Esophagus (tissue), 2 donors: ENCODE results near the gene APOD. TPM values are rescaled to one million over a fixed set of nuclear protein-coding genes. Genes with fewer than 3 reads are reported as not detected.

ENCODE experiments used
- H3K27ac ChIP-seq, 2 donors: one replicate each; pipeline ENCODE4 v1.5.1; 2013; ENCODE audit warnings: low read depth in 2 of 2, mild to moderate bottlenecking in 2 of 2, inconsistent platforms in 1 of 2, low read length in 1 of 2, moderate library complexity in 1 of 2
- H3K27me3 ChIP-seq, 2 donors: one replicate each; pipeline ENCODE4 v1.6.1; 2013; ENCODE audit warnings: low read length in 2 of 2, control low read depth in 1 of 2, mild to moderate bottlenecking in 1 of 2; ENCODE audit not compliant: insufficient read depth in 2 of 2, control insufficient read depth in 1 of 2
- H3K36me3 ChIP-seq, 2 donors: one replicate each; pipeline ENCODE4 v1.6.1; 2013; ENCODE audit warnings: low read length in 1 of 2; ENCODE audit not compliant: control insufficient read depth in 2 of 2, insufficient read depth in 2 of 2
- H3K4me1 ChIP-seq, 2 donors: one replicate each; pipeline ENCODE4 v1.6.1; 2013; ENCODE audit warnings: low read length in 1 of 2; ENCODE audit not compliant: control insufficient read depth in 2 of 2, insufficient read depth in 2 of 2
- H3K4me3 ChIP-seq, 2 donors: one replicate each; pipeline ENCODE4 v1.5.1; 2013; ENCODE audit warnings: low read length in 2 of 2, mild to moderate bottlenecking in 2 of 2, low read depth in 1 of 2, moderate library complexity in 1 of 2
- H3K9me3 ChIP-seq, 2 donors: one replicate each; pipeline ENCODE4 v1.6.1; 2013; ENCODE audit warnings: mild to moderate bottlenecking in 2 of 2, low read depth in 1 of 2, low read length in 1 of 2, moderate library complexity in 1 of 2; ENCODE audit not compliant: control insufficient read depth in 2 of 2, insufficient read depth in 1 of 2
- WGBS, 2 donors: extraction: QIAGEN DNeasy Blood & Tissue Kit; methylation state at CpG; one replicate each; pipeline ENCODE4 v1.1.7; 2013; 5-methylcytosine and 5-hydroxymethylcytosine counted together
- polyA plus RNA-seq, 2 donors: library from polyadenylated mRNA; stranded (reverse); fragments of 200-250 nt; gene quantifications; one replicate each; pipeline ENCODE4 v1.2.3, GENCODE V29; 2013
- donor health status: healthy with polysubstance abuse.
- donor health status: Bipolar disorder and iron deficiency.

The APOD gene
- polyA plus RNA-seq, 2 donors = 21.6 to 96.1 TPM

- Histone ChIP-seq H3K9me3 (no peaks in the 10 kb centered on the region), H3K36me3 (peaks cover 0 to 2% of the 10 kb centered on the region in 2 donors), H3K4me3 (peak overlapping the region; percentile 79 to 83), H3K27me3 (no peaks in the 10 kb centered on the region), H3K27ac (peak overlapping the region in 1 of 2 donors; percentile 97), H3K4me1 (peaks cover 0 to 16% of the 10 kb centered on the region in 2 donors)
- WGBS, 2 donors = 0% methylated on average over 5 of the region's 5 CpGs
Observed at GRCh38 chr3:195542316-195542697, 41.4 kb downstream of the APOD start.

DNA sequence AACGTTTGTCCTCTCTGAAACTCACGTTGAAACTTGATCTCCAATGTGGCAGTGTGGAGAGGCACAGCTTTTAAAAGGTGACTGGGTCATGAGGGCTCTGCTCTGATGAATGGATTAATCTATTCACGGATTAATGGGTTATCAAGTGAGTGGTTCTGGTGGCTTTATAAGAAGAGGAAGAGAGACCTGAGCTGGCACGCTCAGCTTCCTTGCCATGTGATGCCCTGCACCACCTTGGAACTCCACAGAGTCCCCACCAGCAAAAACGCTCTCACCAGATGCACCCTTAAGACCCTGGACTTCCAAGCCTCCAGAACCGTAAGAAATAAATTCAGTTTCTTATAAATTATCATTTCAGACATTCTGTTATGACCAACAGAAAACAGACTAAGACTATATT is 43.2 kb downstream of the APOD start:
- peak overlapping the region in 1 of 2 donors; percentile 8 for H3K4me3 ChIP-seq
- H3K4me1 ChIP-seq = peaks cover 0 to 16% of the 10 kb centered on the region in 2 donors
- 41 to 45% methylated on average over 6 of the region's 6 CpGs for WGBS, 2 donors
- H3K36me3 ChIP-seq = peaks cover 0 to 2% of the 10 kb centered on the region in 2 donors
- no peaks in the 10 kb centered on the region for H3K27me3 ChIP-seq
- H3K27ac ChIP-seq = no peak overlapping the region
- H3K9me3 ChIP-seq = no peaks in the 10 kb centered on the region

DNA sequence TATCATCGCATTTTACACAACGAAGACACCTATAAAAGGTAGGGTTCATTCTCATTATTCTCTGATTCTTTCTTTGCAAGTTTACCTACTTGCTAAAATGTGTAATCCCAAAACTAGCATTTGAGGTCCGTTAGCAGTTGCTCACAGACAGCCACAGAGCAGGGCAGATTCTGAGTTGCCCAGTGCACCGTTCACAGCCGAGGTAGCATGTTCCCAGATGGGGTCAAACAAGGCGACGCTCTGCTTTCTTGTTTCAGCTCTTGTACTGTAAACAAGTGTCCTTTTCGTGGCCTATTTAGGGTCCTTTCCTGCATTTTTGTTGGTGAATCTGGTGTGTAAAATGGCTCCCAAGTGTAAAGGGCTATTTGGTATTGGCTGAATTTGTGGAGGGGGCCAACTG is 43.7 kb downstream of the APOD start:
- H3K4me3 ChIP-seq = peak overlapping the region in 1 of 2 donors; percentile 8
- no peaks in the 10 kb centered on the region for H3K9me3 ChIP-seq
- H3K4me1 ChIP-seq = peaks cover 0 to 16% of the 10 kb centered on the region in 2 donors
- H3K27me3 ChIP-seq = no peaks in the 10 kb centered on the region
- WGBS, 2 donors = 66 to 71% methylated on average over 8 of the region's 8 CpGs
- H3K36me3 ChIP-seq = peaks cover 0 to 2% of the 10 kb centered on the region in 2 donors
- H3K27ac ChIP-seq = no peak overlapping the region

- H3K4me3 ChIP-seq = no peak overlapping the region
- peaks cover 0 to 14% of the 10 kb centered on the region in 2 donors for H3K4me1 ChIP-seq
Observed at GRCh38 chr3:195539479-195539878, 44.3 kb downstream of the APOD start.

GRCh38 chr3:195537995-195538394 is 45.7 kb downstream of the APOD start:
- 74 to 77% methylated on average over 2 of the region's 2 CpGs for WGBS, 2 donors
- Histone ChIP-seq H3K4me1 (peaks cover 0 to 7% of the 10 kb centered on the region in 2 donors), H3K36me3 (peaks cover 0 to 2% of the 10 kb centered on the region in 2 donors), H3K27ac (no peak overlapping the region), H3K27me3 (no peaks in the 10 kb centered on the region), H3K9me3 (no peaks in the 10 kb centered on the region), H3K4me3 (no peak overlapping the region)

More at GRCh38 chr3:195539479-195539878, 44.3 kb downstream of the APOD start:
- WGBS, 2 donors = 81 to 89% methylated on average over 5 of the region's 5 CpGs
- Histone ChIP-seq H3K36me3 (peaks cover 0 to 2% of the 10 kb centered on the region in 2 donors), H3K9me3 (no peaks in the 10 kb centered on the region), H3K27ac (no peak overlapping the region), H3K27me3 (no peaks in the 10 kb centered on the region)

DNA sequence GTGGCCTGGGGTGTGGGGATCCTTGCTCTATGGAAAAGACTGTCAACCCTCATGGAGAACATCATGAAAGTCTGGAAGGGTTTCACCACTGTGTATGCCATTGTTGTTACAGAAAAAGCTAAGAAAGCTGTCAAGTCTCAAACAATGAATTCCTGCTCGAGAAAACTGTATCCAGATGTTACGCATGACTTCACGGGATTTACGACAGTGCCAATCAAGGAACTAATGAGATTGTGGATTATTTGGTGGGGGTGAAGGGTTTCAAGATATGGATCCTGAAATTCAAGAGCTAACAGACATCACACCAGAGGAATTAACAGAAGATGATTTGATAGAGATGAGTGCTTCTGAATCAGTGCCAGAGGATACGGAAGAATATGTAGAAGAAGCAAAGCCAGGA is 48.4 kb downstream of the APOD start:
- Histone ChIP-seq H3K27me3 (no peaks in the 10 kb centered on the region), H3K4me1 (peaks cover 0 to 6% of the 10 kb centered on the region in 2 donors), H3K36me3 (peaks cover 0 to 2% of the 10 kb centered on the region in 2 donors), H3K9me3 (no peaks in the 10 kb centered on the region), H3K4me3 (no peak overlapping the region), H3K27ac (no peak overlapping the region)
- 72 to 87% methylated on average over 5 of the region's 5 CpGs for WGBS, 2 donors

DNA sequence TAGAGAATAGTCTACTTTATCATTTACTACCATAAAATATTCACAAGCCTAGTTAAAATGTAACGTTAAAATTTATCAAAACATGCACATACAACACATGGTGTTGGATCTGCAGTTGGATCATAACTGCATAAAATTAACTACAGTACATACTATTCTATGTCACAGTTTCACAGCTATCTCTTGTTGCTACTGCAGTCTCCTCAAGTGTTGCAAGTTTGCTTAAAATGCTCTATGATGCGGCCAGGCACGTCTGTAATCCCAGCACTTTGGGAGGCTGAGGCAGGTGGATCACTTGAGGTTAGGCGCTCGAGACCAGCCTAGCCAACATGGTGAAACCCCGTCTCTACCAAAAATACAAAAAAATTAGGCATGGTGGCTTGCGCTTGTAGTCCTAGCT is 50.9 kb downstream of the APOD start:
- Histone ChIP-seq H3K4me1 (peaks cover 0 to under 1% of the 10 kb centered on the region in 2 donors), H3K27me3 (no peaks in the 10 kb centered on the region), H3K4me3 (no peak overlapping the region), H3K9me3 (no peaks in the 10 kb centered on the region), H3K27ac (no peak overlapping the region), H3K36me3 (peaks cover 0 to under 1% of the 10 kb centered on the region in 2 donors)
- 84 to 87% methylated on average over 7 of the region's 7 CpGs for WGBS, 2 donors

GRCh38 chr3:195532345-195532744 is 51.4 kb downstream of the APOD start:
- no peaks in the 10 kb centered on the region for H3K9me3 ChIP-seq
- WGBS, 2 donors = 65 to 67% methylated on average over 3 of the region's 3 CpGs
- no peak overlapping the region for H3K4me3 ChIP-seq
- H3K27ac ChIP-seq = no peak overlapping the region
- H3K36me3 ChIP-seq = no peaks in the 10 kb centered on the region
- no peaks in the 10 kb centered on the region for H3K4me1 ChIP-seq
- H3K27me3 ChIP-seq = no peaks in the 10 kb centered on the region

- Histone ChIP-seq H3K4me3 (no peak overlapping the region), H3K27ac (no peak overlapping the region), H3K27me3 (no peaks in the 10 kb centered on the region), H3K9me3 (no peaks in the 10 kb centered on the region), H3K4me1 (no peaks in the 10 kb centered on the region), H3K36me3 (no peaks in the 10 kb centered on the region)
- 89 to 98% methylated on average over 5 of the region's 5 CpGs for whole genome bisulfite sequencing, 2 donors
Observed at GRCh38 chr3:195531683-195532082, 52.1 kb downstream of the APOD start.

GRCh38 chr3:195526492-195526891 is 57.2 kb downstream of the APOD start:
- peaks cover 3% of the 10 kb centered on the region in 2 donors for H3K36me3 ChIP-seq
- H3K27me3 ChIP-seq = no peaks in the 10 kb centered on the region
- H3K9me3 ChIP-seq = no peaks in the 10 kb centered on the region
- WGBS, 2 donors = 97 to 98% methylated on average over 4 of the region's 4 CpGs
- no peaks in the 10 kb centered on the region for H3K4me1 ChIP-seq
- no peak overlapping the region for H3K27ac ChIP-seq
- H3K4me3 ChIP-seq = no peak overlapping the region
